IMR-90 (cell line): Measurements from ENCODE around the gene GCNA. TPM values are rescaled to one million over a fixed set of nuclear protein-coding genes. Genes with fewer than 3 reads are reported as not detected.

Source experiments
- ATAC-seq: fragments of 200-7000 bp; cut with Tn5 transposase; 2 replicates; pipeline ENCODE4 v1.9.1; 2020; ENCODE audit warnings: low read depth, mild to moderate bottlenecking, moderate library complexity
- BruUV-seq: library from RNA; stranded (reverse); fragments of 400-500 nt; replicated peaks from 2 replicates; lab custom pipeline; 2021; lab: Mats Ljungman, UMichigan
- CTCF ChIA-PET: fragments of 300-600 bp; formaldehyde crosslinking; extraction: SDS; loops from one replicate; lab custom pipeline; 2021; ENCODE audit warnings: antibody characterized with exemption; lab: Yijun Ruan, JAX
- POLR2A ChIA-PET: fragments of 300-600 bp; sonication (Branson Sonifier 250); formaldehyde crosslinking; loops from one replicate; lab custom pipeline; 2022; ENCODE audit warnings: antibody characterized with exemption; ENCODE audit not compliant: unreplicated experiment; lab: Charles Lee
- DNase-seq: peaks from one replicate; pipeline ENCODE4 v3.0.0; 2013
- H2AFZ ChIP-seq: replicated peaks from 2 replicates; pipeline ENCODE3; 2013; ENCODE audit warnings: low read length, mild to moderate bottlenecking; ENCODE audit not compliant: poor library complexity
- H2AK5ac ChIP-seq: 2 replicates; pipeline ENCODE4 v1.6.1; 2013; ENCODE audit warnings: low read depth, low read length, inconsistent platforms
- H2AK9ac ChIP-seq: replicated peaks from 2 replicates; pipeline ENCODE3; 2013; ENCODE audit warnings: mild to moderate bottlenecking, low read depth, low read length, moderate library complexity; ENCODE audit not compliant: poor library complexity
- H2BK120ac ChIP-seq: 2 replicates; pipeline ENCODE4 v1.6.1; 2013; ENCODE audit warnings: low read depth, low read length, inconsistent platforms
- H2BK15ac ChIP-seq: 3 replicates; pipeline ENCODE4 v1.6.1; 2013; ENCODE audit warnings: low read depth, low read length, inconsistent platforms
- H2BK20ac ChIP-seq: 2 replicates; pipeline ENCODE4 v1.6.1; 2013; ENCODE audit warnings: low read depth, mild to moderate bottlenecking, inconsistent platforms, low read length, moderate library complexity
- H2BK5ac ChIP-seq: 2 replicates; pipeline ENCODE4 v1.6.1; 2013; ENCODE audit warnings: mild to moderate bottlenecking, low read depth, low read length, inconsistent platforms; ENCODE audit not compliant: poor library complexity, severe bottlenecking
- H3K14ac ChIP-seq: replicated peaks from 2 replicates; pipeline ENCODE4 v1.6.1; 2013; ENCODE audit warnings: low read depth, low read length, inconsistent platforms
- H3K18ac ChIP-seq: 2 replicates; pipeline ENCODE4 v1.6.1; 2013; ENCODE audit warnings: low read depth, low read length, control low read depth
- H3K23ac ChIP-seq: 2 replicates; pipeline ENCODE4 v1.6.1; 2013; ENCODE audit warnings: low read depth, low read length, inconsistent platforms
- H3K27ac ChIP-seq: 2 replicates; pipeline ENCODE4 v1.5.1; 2013; ENCODE audit warnings: mild to moderate bottlenecking, control low read depth, low read length; ENCODE audit not compliant: insufficient read depth
- H3K27me3 ChIP-seq: 2 replicates; pipeline ENCODE4 v1.6.1; 2013; ENCODE audit warnings: low read length; ENCODE audit not compliant: control insufficient read depth, insufficient read depth
- H3K36me3 ChIP-seq: 2 replicates; pipeline ENCODE4 v1.6.1; 2013; ENCODE audit warnings: low read length, mixed read lengths; ENCODE audit not compliant: control insufficient read depth, insufficient read depth
- H3K4ac ChIP-seq: 2 replicates; pipeline ENCODE4 v1.6.1; 2013; ENCODE audit warnings: low read depth, low read length, inconsistent platforms
- H3K4me1 ChIP-seq: 2 replicates; pipeline ENCODE4 v1.6.1; 2013; ENCODE audit warnings: low read length, mixed read lengths; ENCODE audit not compliant: control insufficient read depth, insufficient read depth
- H3K4me2 ChIP-seq: 2 replicates; pipeline ENCODE4 v1.6.1; 2013; ENCODE audit warnings: low read depth, mild to moderate bottlenecking, control low read depth, low read length, moderate library complexity
- H3K4me3 ChIP-seq: 2 replicates; pipeline ENCODE4 v1.5.1; 2013; ENCODE audit warnings: low read depth, mild to moderate bottlenecking, control low read depth, low read length, moderate library complexity; ENCODE audit not compliant: insufficient read depth
- H3K56ac ChIP-seq: 2 replicates; pipeline ENCODE4 v1.6.1; 2013; ENCODE audit warnings: low read length, inconsistent platforms; ENCODE audit not compliant: insufficient read depth; ENCODE audit errors: extremely low read depth
- H3K79me1 ChIP-seq, 2 experiments: 2 replicates each; pipeline ENCODE4 v1.6.1; 2013; ENCODE audit warnings: low read length in 2 of 2, inconsistent platforms in 1 of 2, low read depth in 1 of 2
- H3K9ac ChIP-seq: 2 replicates; pipeline ENCODE4 v1.6.1; 2013; ENCODE audit warnings: low read depth, low read length, control low read depth
- H3K9me1 ChIP-seq: 2 replicates; pipeline ENCODE4 v1.6.1; 2013; ENCODE audit warnings: low read length, inconsistent platforms; ENCODE audit not compliant: insufficient read depth
- H3K9me3 ChIP-seq: 2 replicates; pipeline ENCODE4 v1.6.1; 2013; ENCODE audit warnings: low read length; ENCODE audit not compliant: control insufficient read depth, insufficient read depth
- H4K20me1 ChIP-seq: 2 replicates; pipeline ENCODE4 v1.6.1; 2013; ENCODE audit warnings: low read length, inconsistent platforms; ENCODE audit not compliant: insufficient read depth
- H4K5ac ChIP-seq: 2 replicates; pipeline ENCODE4 v1.6.1; 2013; ENCODE audit warnings: mild to moderate bottlenecking, low read depth, low read length, control low read depth
- H4K8ac ChIP-seq, 2 experiments: 2 replicates each; pipeline ENCODE4 v1.6.1; 2013; ENCODE audit warnings: low read depth in 2 of 2, low read length in 2 of 2, control low read depth in 1 of 2, inconsistent platforms in 1 of 2
- H4K91ac ChIP-seq: 2 replicates; pipeline ENCODE4 v1.6.1; 2013; ENCODE audit warnings: low read depth, low read length, inconsistent platforms; ENCODE audit not compliant: insufficient read depth
- BHLHE40 ChIP-seq: fragments of 150-350 bp; IDR thresholded peaks from 2 replicates; pipeline ENCODE4 v1.6.1; 2016; ENCODE audit warnings: mild to moderate bottlenecking, low read depth, low read length
- CHD1 ChIP-seq: IDR thresholded peaks from 2 replicates; pipeline ENCODE4 v1.6.1; 2012; ENCODE audit warnings: low read depth, low read length, improper control_type of control experiment
- MAFK ChIP-seq: IDR thresholded peaks from 2 replicates; pipeline ENCODE4 v1.6.1; 2012; ENCODE audit warnings: low read depth, low read length, improper control_type of control experiment
- MAZ ChIP-seq: IDR thresholded peaks from 2 replicates; pipeline ENCODE4 v1.6.1; 2012; ENCODE audit warnings: low read depth, mild to moderate bottlenecking, low read length, improper control_type of control experiment, moderate library complexity, borderline replicate concordance
- MXI1 ChIP-seq: IDR thresholded peaks from 2 replicates; pipeline ENCODE4 v1.6.1; 2012; ENCODE audit warnings: low read depth, mild to moderate bottlenecking, low read length, moderate library complexity, borderline replicate concordance
- NFE2L2 ChIP-seq: fragments of 150-350 bp; IDR thresholded peaks from 2 replicates; pipeline ENCODE4 v1.6.1; 2016; ENCODE audit warnings: low read depth, mild to moderate bottlenecking, low read length
- POLR2A ChIP-seq: IDR thresholded peaks from 2 replicates; pipeline ENCODE4 v1.6.1; 2012; ENCODE audit warnings: mild to moderate bottlenecking, low read depth, low read length
- RCOR1 ChIP-seq: IDR thresholded peaks from 2 replicates; pipeline ENCODE4 v1.6.1; 2012; ENCODE audit warnings: mild to moderate bottlenecking, low read length, improper control_type of control experiment; ENCODE audit not compliant: insufficient replicate concordance
- SMC3 ChIP-seq: fragments of 150-350 bp; IDR thresholded peaks from 2 replicates; pipeline ENCODE4 v1.6.1; 2016; ENCODE audit warnings: low read depth, mild to moderate bottlenecking, antibody characterized with exemption, low read length, moderate library complexity
- WGBS, 2 experiments: methylation state at CpG; one replicate each; pipeline versions ENCODE4 v1.1.5 to v1.1.7; 2013; ENCODE audit warnings: missing lambda C conversion rate in 2 of 2; ENCODE audit not compliant: insufficient read length in 1 of 2; ENCODE audit errors: extremely low coverage in 2 of 2; 5-methylcytosine and 5-hydroxymethylcytosine counted together
- dilution Hi-C: fragments of 300-500 bp; cut with HindIII; formaldehyde crosslinking; loops from one replicate; pipeline ENCODE4 v1.14.3; 2018; ENCODE audit warnings: low sequenced_read_pairs; ENCODE audit not compliant: unreplicated experiment
- in situ Hi-C: fragments of 300-500 bp; cut with MboI; formaldehyde crosslinking; loops from 3 replicates; pipeline ENCODE4 v1.14.3; 2019; ENCODE audit warnings: low sequenced_read_pairs, inconsistent platforms, mixed read lengths
- intact Hi-C: fragments of 100-400 bp; cut with micrococcal nuclease; formaldehyde crosslinking; loops from 2 replicates; pipeline ENCODE4 v1.10.0; 2022
- polyA plus RNA-seq, 3 experiments: library from polyadenylated mRNA; depleted of rRNA; stranded (reverse); fragments of >200 nt; gene quantifications; 2 replicates each; pipeline ENCODE4 v1.2.3, GENCODE V29; 2012; ENCODE audit warnings: low replicate concordance in 1 of 3
- total RNA-seq: library from RNA; depleted of rRNA; stranded (reverse); fragments of >200 nt; gene quantifications from 2 replicates; pipeline ENCODE4 v1.2.3, GENCODE V29; 2012
- TF ChIP-seq, protein P1 (sequence below): fragments of 150-350 bp; IDR thresholded peaks from 2 replicates; pipeline ENCODE4 v1.6.1; 2017; ENCODE audit warnings: mild to moderate bottlenecking, antibody characterized with exemption, low read length, low read depth
- TF ChIP-seq, protein P2 (sequence below): conservative IDR thresholded peaks from 2 replicates; pipeline ENCODE4 v1.5.1; 2012; ENCODE audit warnings: mild to moderate bottlenecking, low read depth, low read length, improper control_type of control experiment
- TF ChIP-seq, protein P3 (sequence below): fragments of 150-350 bp; IDR thresholded peaks from 2 replicates; pipeline ENCODE4 v1.6.1; 2016; ENCODE audit warnings: low read depth, mild to moderate bottlenecking, low read length, moderate library complexity, borderline replicate concordance

The GCNA gene
- total and polyA plus RNA-seq, 2 of the 4 experiments (the other 2 are of a cell fraction) = 0.90 to 1.3 TPM

- no peak for TF ChIP-seq NFE2L2
These were observed 44.6 kb downstream of the GCNA start (continued) for GRCh38 chrX:71622576-71623450.

- no peak overlapping the region for H2BK20ac ChIP-seq
- no peaks in the 10 kb centered on the region for H3K79me1 ChIP-seq
- H2BK120ac ChIP-seq = no peak overlapping the region
- no peak overlapping the region for H3K18ac ChIP-seq
- H3K56ac ChIP-seq = no peak overlapping the region
- no peaks in the 10 kb centered on the region; the same call in 1 of the 2 replicates for H3K4me1 ChIP-seq
- H2AFZ ChIP-seq = peak overlapping the region; percentile 1
- H3K14ac ChIP-seq = no peak overlapping the region
- H3K36me3 ChIP-seq = no peaks in the 10 kb centered on the region
- no peak overlapping the region for H4K8ac ChIP-seq
- no peak overlapping the region for H3K4me3 ChIP-seq
- H3K27ac ChIP-seq = no peak overlapping the region
- no peak overlapping the region for H3K9ac ChIP-seq
- no peak overlapping the region for H2BK5ac ChIP-seq
- H2AK5ac ChIP-seq = no peak overlapping the region
- no TSS peak for BruUV-seq
- no peak overlapping the region for H3K4ac ChIP-seq
- intact Hi-C loops (no loop called here), in situ Hi-C loops (no loop called here), dilution Hi-C loops (no loop called here)
- no peaks in the 10 kb centered on the region for H3K9me1 ChIP-seq
- no peak overlapping the region for H3K4me2 ChIP-seq
- no peak overlapping the region for H2AK9ac ChIP-seq
- H3K23ac ChIP-seq = no peak overlapping the region
- no peak for ATAC-seq
- POLR2A ChIA-PET = no interaction called here
- H2BK15ac ChIP-seq = no peak overlapping the region
- no peak overlapping the region for H4K91ac ChIP-seq
- no peak for DNase-seq
- CTCF ChIA-PET = no interaction called here
- H3K27me3 ChIP-seq = peaks cover 3% of the 10 kb centered on the region
- H4K5ac ChIP-seq = no peak overlapping the region
- H4K20me1 ChIP-seq = no peaks in the 10 kb centered on the region
- WGBS, 2 experiments = no CpG with 5 or more reads among the region's 3 CpGs
- H3K9me3 ChIP-seq = no peaks in the 10 kb centered on the region; the same call in 1 of the 2 replicates
- TF ChIP-seq POLR2A (no peak), SMC3 (no peak), MAFK (no peak), MXI1 (no peak), CHD1 (no peak), BHLHE40 (no peak), MAZ (no peak), RCOR1 (no peak), NFE2L2 (no peak)
- TF ChIP-seq, protein P1, sequence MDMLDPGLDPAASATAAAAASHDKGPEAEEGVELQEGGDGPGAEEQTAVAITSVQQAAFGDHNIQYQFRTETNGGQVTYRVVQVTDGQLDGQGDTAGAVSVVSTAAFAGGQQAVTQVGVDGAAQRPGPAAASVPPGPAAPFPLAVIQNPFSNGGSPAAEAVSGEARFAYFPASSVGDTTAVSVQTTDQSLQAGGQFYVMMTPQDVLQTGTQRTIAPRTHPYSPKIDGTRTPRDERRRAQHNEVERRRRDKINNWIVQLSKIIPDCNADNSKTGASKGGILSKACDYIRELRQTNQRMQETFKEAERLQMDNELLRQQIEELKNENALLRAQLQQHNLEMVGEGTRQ = no peak
- TF ChIP-seq, protein P2, sequence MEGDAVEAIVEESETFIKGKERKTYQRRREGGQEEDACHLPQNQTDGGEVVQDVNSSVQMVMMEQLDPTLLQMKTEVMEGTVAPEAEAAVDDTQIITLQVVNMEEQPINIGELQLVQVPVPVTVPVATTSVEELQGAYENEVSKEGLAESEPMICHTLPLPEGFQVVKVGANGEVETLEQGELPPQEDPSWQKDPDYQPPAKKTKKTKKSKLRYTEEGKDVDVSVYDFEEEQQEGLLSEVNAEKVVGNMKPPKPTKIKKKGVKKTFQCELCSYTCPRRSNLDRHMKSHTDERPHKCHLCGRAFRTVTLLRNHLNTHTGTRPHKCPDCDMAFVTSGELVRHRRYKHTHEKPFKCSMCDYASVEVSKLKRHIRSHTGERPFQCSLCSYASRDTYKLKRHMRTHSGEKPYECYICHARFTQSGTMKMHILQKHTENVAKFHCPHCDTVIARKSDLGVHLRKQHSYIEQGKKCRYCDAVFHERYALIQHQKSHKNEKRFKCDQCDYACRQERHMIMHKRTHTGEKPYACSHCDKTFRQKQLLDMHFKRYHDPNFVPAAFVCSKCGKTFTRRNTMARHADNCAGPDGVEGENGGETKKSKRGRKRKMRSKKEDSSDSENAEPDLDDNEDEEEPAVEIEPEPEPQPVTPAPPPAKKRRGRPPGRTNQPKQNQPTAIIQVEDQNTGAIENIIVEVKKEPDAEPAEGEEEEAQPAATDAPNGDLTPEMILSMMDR = no peak
- TF ChIP-seq, protein P3, sequence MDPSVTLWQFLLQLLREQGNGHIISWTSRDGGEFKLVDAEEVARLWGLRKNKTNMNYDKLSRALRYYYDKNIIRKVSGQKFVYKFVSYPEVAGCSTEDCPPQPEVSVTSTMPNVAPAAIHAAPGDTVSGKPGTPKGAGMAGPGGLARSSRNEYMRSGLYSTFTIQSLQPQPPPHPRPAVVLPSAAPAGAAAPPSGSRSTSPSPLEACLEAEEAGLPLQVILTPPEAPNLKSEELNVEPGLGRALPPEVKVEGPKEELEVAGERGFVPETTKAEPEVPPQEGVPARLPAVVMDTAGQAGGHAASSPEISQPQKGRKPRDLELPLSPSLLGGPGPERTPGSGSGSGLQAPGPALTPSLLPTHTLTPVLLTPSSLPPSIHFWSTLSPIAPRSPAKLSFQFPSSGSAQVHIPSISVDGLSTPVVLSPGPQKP = no peak
These were observed 45.5 kb downstream of the GCNA start for GRCh38 chrX:71623714-71624113.
